Muscle of leg (tissue), 11 donors: Measurements from ENCODE around the gene ZPBP2. TPM values are rescaled to one million over a fixed set of nuclear protein-coding genes. Genes with fewer than 3 reads are reported as not detected.

Source experiments
- DNase-seq: peaks from one replicate; pipeline ENCODE4 v3.0.0; 2013
- H3K27ac ChIP-seq: one replicate; pipeline ENCODE4 v1.5.1; 2013; ENCODE audit warnings: mild to moderate bottlenecking, low read length, control low read depth
- H3K27me3 ChIP-seq: one replicate; pipeline ENCODE4 v1.6.1; 2013; ENCODE audit warnings: low read length; ENCODE audit not compliant: control insufficient read depth, insufficient read depth
- H3K36me3 ChIP-seq: one replicate; pipeline ENCODE4 v1.6.1; 2013; ENCODE audit warnings: low read length; ENCODE audit not compliant: control insufficient read depth, insufficient read depth
- H3K4me1 ChIP-seq: one replicate; pipeline ENCODE4 v1.6.1; 2013; ENCODE audit warnings: low read length; ENCODE audit not compliant: control insufficient read depth, insufficient read depth
- H3K4me3 ChIP-seq: one replicate; pipeline ENCODE4 v1.5.1; 2013; ENCODE audit warnings: low read length, control low read depth
- H3K9me3 ChIP-seq: replicated peaks from 2 replicates; pipeline ENCODE4 v1.6.1; 2013; ENCODE audit warnings: low read depth, low read length; ENCODE audit not compliant: control insufficient read depth
- WGBS: methylation state at CpG from one replicate; pipeline ENCODE4 v1.1.5; 2013; ENCODE audit warnings: missing lambda C conversion rate; ENCODE audit not compliant: insufficient coverage; 5-methylcytosine and 5-hydroxymethylcytosine counted together
- polyA plus RNA-seq, 8 donors: library from polyadenylated mRNA; unstranded; fragments of 120-200 nt; gene quantifications; one replicate each; pipeline versions ENCODE4 v1.2.1 to v1.2.3, GENCODE V29; 2013; ENCODE audit warnings: inconsistent platforms in 1 of 8, low replicate concordance in 1 of 8; ENCODE audit not compliant: insufficient read length in 8 of 8, insufficient read depth in 1 of 8
- total RNA-seq: library from RNA; stranded (reverse); fragments of 120-200 nt; gene quantifications from one replicate; pipeline ENCODE4 v1.2.4, GENCODE V29; 2013

The ZPBP2 gene
- total and polyA plus RNA-seq, 9 donors: 0.09 TPM; not detected in 8

DNA sequence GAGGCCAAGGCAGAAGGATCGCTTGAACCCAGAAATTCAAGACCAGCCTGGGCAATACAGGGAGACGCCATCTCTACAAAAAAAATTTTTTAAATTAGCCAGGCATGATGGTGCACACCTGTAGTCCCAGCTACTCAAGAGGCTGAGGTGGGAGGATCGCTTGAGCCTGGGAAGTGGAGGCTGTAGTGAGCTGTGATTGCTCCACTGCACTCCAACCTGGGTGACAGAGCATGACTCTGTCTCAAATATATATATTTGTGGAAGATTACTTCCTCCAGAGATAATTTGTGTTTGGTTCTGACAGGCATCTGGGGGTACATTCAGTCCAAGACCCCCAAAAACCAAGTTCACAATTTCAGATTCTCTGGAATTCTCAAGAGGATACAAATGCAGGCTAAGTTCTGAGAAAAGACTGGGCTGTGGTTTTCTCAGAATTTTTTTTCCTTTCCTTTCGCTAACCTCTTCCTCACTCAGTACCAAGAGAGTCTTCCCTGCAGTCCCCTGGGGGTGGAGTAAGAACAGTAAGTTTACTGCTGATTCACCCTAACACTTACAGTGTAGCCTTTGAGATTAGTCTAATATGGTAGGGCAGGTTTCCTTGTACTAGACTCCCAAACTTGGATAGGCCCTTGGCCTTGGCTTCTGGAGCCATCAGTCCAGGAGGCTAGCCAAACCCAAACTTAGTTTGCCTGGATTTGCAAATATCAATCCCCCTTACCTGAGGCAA, 35.3 kb downstream of the ZPBP2 start:
- Histone ChIP-seq H3K27me3 (no peaks in the 10 kb centered on the region), H3K4me1 (no peaks in the 10 kb centered on the region), H3K36me3 (peaks cover 3% of the 10 kb centered on the region), H3K9me3 (no peaks in the 10 kb centered on the region), H3K27ac (no peak overlapping the region), H3K4me3 (no peak overlapping the region)
- DNase-seq: no peak
- 100% methylated on average over 1 of the region's 4 CpGs for WGBS

DNA sequence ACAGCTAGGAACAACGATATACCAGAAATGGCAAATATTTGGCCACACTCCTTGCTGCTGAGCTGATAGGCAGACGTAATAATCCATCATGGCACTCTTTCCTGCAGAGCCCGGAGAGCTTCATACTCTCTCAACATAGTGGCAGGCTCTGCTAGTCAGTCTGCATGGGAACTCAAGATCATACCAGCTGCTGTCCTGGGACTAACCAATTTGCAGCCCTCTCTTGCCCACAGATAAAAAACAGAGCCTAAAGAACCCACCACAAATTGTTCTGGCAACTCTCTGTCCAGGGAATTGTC, 36.9 kb downstream of the ZPBP2 start:
- no peaks in the 10 kb centered on the region for H3K4me1 ChIP-seq
- no peaks in the 10 kb centered on the region for H3K27me3 ChIP-seq
- no peak for DNase-seq
- H3K9me3 ChIP-seq: no peaks in the 10 kb centered on the region
- H3K27ac ChIP-seq: no peak overlapping the region
- peaks cover 14% of the 10 kb centered on the region for H3K36me3 ChIP-seq
- 79% methylated on average over 3 of the region's 3 CpGs for WGBS
- no peak overlapping the region for H3K4me3 ChIP-seq

DNA sequence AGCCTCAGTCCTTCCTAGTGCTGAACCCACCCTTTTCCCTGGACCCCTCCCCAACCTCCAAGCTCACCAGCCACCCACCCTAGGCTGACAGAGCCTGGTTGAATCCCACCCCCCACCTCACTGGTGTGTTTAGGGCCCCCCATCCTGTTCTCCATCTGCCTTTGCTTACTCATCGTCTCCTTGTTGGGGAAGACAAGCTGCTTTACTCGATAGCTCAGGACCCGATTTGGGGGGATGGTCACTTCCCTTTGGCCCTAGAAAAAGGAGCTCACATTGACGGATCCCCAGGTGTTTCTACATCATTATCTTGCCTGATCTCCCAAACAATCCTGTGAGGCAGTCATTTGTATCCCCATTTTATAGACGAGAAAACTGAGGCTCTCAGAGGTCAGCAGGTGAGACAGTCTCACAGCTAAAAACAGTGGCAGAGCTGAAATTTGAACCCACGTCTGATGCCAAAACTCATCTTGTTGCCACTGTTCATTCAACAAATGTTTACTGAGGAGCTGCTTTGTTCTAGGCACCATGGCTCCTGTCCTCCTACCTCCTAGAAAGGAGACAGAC, 40.9 kb downstream of the ZPBP2 start:
- WGBS: 85% methylated on average over 2 of the region's 6 CpGs
- DNase-seq: no peak
- H3K4me1 ChIP-seq: no peaks in the 10 kb centered on the region
- H3K27ac ChIP-seq: no peak overlapping the region
- no peak overlapping the region for H3K4me3 ChIP-seq
- no peaks in the 10 kb centered on the region for H3K27me3 ChIP-seq
- no peaks in the 10 kb centered on the region for H3K9me3 ChIP-seq
- peaks cover 16% of the 10 kb centered on the region for H3K36me3 ChIP-seq

DNA sequence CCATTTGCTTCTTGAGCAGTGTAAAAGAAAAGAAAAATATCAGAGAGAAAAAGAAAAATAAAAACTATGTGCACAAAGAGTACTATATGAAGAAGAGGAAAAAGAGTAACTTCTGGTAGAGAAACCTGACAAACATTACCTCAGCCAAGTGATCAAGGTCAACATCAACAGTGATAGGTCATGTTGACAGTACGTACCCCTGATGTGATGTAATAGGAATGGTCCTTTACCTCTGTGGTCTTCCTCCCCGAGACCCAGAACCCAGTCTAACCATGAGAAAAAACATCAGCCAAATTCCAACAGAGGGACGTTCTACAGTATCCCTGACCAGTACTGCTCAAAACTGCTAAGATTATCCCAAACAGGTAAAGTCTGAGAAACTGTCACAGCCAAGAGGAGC, 46.0 kb downstream of the ZPBP2 start:
- DNase-seq: no peak
- Histone ChIP-seq H3K27ac (no peak overlapping the region), H3K4me1 (no peaks in the 10 kb centered on the region), H3K36me3 (peaks cover 17% of the 10 kb centered on the region), H3K4me3 (no peak overlapping the region), H3K27me3 (no peaks in the 10 kb centered on the region), H3K9me3 (no peaks in the 10 kb centered on the region)
- 40% methylated on average over 1 of the region's 3 CpGs for WGBS

DNA sequence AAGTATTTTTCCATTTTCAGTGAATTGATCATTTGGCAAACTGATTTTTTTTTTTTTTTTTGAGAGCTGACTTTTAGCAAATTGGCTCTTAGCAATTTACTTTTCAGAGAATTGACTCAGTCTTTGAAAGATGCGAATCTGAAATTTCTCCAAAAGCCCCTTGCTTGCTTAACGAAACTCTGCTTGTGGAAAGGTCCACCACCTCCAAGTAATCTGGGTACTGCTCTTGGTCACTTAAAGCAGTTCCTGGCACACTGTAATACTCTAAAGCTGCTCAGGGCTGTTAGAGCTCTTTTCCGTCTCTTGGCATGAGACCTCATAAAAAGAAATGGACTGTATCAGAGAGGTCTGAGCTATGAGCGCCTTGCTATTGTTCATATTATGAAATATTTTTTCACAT, 47.6 kb downstream of the ZPBP2 start:
- DNase-seq: no peak
- no peaks in the 10 kb centered on the region for H3K27me3 ChIP-seq
- H3K4me1 ChIP-seq: no peaks in the 10 kb centered on the region
- no peak overlapping the region for H3K4me3 ChIP-seq
- H3K36me3 ChIP-seq: peaks cover 24% of the 10 kb centered on the region
- no peaks in the 10 kb centered on the region for H3K9me3 ChIP-seq
- H3K27ac ChIP-seq: no peak overlapping the region
- 86% methylated on average over 2 of the region's 4 CpGs for WGBS

DNA sequence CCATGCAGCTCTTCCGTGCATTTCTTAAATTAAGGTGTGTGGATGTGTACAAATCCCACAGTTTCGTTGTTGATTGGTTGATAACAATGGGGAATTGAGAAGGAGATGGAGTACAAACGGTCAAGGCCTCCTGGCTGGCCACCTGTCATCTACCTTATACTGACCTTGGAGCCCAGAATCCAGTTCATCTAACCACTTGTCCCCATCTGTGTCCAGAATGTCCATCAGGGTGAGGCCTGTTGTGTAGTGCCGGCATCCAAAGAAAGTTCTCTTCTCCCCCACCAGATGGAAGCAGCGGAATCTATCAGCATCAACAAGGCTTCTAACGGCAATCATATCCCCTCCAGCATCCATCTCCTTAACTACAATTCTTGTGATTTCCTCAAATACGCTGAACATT, 48.9 kb downstream of the ZPBP2 start:
- 95% methylated on average over 2 of the region's 7 CpGs for WGBS
- Histone ChIP-seq H3K27ac (no peak overlapping the region), H3K36me3 (peaks cover 31% of the 10 kb centered on the region), H3K9me3 (no peaks in the 10 kb centered on the region), H3K4me1 (no peaks in the 10 kb centered on the region), H3K4me3 (no peak overlapping the region), H3K27me3 (no peaks in the 10 kb centered on the region)
- DNase-seq: no peak

DNA sequence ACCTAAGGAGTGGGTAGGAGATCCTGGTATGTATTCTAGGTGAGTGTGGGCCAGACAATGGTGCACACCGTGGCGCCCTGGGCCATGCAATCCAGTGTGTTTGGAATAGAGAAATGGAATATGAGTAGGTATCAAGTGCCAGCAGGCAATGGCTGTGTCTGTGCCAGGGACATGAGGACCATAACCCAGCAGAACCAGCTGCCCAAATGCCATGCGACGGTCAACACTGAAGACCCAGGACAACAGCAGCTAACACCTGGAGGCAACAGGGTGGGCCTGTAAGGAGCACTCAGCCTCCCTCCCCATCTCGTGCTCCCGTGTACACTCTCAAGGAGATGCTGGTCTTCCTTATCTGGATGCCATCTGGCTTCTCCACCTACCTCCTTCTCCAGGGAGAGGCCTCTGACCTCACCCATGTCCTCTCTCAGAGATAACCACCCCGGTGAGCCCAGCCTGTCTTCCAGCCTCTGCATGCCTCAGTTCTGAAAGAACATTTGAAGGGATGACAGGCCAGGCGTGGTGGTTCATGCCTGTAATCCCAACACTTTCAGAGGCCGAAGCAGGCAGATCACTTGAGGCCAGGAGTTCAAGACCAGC, 51.2 kb downstream of the ZPBP2 start:
- Histone ChIP-seq H3K27me3 (no peaks in the 10 kb centered on the region), H3K4me1 (no peaks in the 10 kb centered on the region), H3K4me3 (no peak overlapping the region), H3K36me3 (peaks cover 51% of the 10 kb centered on the region), H3K9me3 (no peaks in the 10 kb centered on the region), H3K27ac (no peak overlapping the region)
- no peak for DNase-seq
- WGBS: 98% methylated on average over 8 of the region's 9 CpGs

DNA sequence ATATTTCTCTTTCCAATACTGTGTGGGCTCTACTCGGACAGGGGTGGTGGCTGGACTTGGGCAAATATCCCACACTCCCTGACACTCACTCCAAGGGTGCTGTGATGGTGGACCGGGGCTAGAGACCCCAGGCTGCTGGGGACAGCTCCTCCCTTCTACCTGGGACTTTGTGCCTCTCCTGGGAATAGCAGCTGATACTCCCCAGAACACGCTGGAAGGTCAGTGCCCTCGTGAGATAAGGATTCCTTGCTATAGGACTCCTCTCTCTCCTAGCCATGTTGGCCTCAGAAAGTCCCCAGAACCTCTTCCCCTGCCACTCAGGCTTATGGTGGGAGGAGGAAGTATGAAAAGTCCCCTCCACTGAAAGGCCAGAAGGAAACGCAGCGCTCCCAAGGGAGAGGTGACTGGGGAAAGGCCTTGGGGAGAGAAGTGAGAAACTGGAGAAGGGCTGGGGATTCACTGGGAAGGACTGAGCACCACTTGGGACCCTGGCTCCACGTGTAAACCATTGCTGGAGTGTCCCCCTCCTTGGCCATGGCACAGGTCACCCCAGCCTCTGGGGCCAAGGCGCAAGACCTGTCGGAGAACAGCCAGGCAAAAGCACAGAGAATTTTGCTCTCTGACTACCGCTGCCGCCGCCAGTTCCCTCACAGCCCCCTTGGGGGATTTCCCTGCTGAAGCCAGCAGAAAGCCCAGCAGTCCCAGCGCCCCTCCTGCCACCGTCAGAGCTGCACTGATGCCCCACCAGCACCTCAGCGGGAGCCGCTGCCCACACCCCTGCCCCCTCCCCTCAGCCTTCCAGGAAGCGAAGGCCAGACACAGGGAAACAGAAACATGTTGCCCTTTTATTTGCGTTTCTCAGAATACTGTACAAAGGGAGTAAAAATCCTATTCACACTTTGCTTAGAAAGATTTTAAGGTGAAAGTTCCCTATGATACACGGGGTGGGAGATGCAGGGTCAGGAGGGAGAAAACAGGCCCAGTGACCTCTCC, 52.5 kb downstream of the ZPBP2 start:
- 78% methylated on average over 11 of the region's 19 CpGs for WGBS
- H3K4me3 ChIP-seq: no peak overlapping the region
- no peak for DNase-seq
- H3K4me1 ChIP-seq: peaks cover 6% of the 10 kb centered on the region
- H3K27ac ChIP-seq: no peak overlapping the region
- H3K9me3 ChIP-seq: no peaks in the 10 kb centered on the region
- H3K36me3 ChIP-seq: peaks cover 56% of the 10 kb centered on the region
- no peaks in the 10 kb centered on the region for H3K27me3 ChIP-seq

DNA sequence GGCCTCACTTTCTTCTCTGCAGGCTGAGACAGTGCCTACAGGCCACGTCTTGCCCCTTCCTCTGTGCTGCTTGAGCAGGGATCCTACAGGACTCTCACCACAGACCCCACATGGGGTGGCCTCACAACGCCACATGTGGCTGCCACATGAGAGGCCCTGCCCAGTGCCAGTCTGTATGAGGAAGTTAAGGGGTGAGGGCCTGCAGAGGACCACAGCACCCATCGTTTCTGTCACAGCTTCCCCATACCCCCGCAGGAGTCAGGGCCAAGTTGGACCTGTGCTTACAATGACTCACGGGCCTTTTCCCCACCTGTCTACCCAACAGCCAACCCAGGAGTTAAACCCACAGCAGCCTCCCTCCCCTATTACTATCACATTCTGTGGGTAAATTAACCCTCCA, 53.3 kb downstream of the ZPBP2 start:
- Histone ChIP-seq H3K27me3 (no peaks in the 10 kb centered on the region), H3K27ac (no peak overlapping the region), H3K4me1 (peaks cover 14% of the 10 kb centered on the region), H3K9me3 (no peaks in the 10 kb centered on the region), H3K4me3 (no peak overlapping the region), H3K36me3 (peaks cover 56% of the 10 kb centered on the region)
- DNase-seq: no peak
- WGBS: 81% methylated on average over 4 of the region's 5 CpGs

DNA sequence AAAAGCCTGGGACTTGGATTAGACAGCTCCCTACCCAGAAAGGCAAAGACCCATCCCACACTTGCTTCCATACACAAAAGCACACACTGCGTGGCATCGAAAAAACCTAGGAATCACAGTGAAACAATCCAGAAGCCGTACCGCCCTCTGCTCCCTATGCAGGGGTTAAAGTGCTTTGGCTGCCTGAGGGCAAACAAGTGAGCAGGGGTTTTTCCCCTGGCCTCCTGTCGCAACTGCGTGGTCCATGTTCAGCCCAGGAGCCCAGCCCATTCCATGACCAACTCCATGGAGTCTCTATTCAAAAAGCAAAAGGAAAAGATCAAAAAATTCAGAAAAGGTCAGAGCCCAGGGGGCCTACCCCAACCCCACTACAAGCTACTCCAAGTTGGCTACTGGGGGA, 54.0 kb downstream of the ZPBP2 start:
- Histone ChIP-seq H3K27ac (no peak overlapping the region), H3K4me3 (no peak overlapping the region), H3K27me3 (no peaks in the 10 kb centered on the region), H3K4me1 (peaks cover 21% of the 10 kb centered on the region), H3K36me3 (peaks cover 56% of the 10 kb centered on the region), H3K9me3 (no peaks in the 10 kb centered on the region)
- DNase-seq: no peak
- 89% methylated on average over 4 of the region's 6 CpGs for whole genome bisulfite sequencing
